Ovary (tissue), 9 donors: Measurements from ENCODE around the gene SIRT3. TPM values are rescaled to one million over a fixed set of nuclear protein-coding genes. Genes with fewer than 3 reads are reported as not detected.

Experiments used
- DNase-seq, 5 donors: peaks; one replicate each; pipeline ENCODE4 v3.0.0-alpha.2; 2019 to 2020
- H3K27ac ChIP-seq, 2 donors: fragments of 200-600 bp; one replicate each; pipeline versions ENCODE4 v1.5.1 to v1.8.0; 2019 to 2022
- H3K27me3 ChIP-seq: fragments of 200-600 bp; one replicate; pipeline ENCODE4 v1.8.0; 2022
- H3K36me3 ChIP-seq: fragments of 200-600 bp; sonication (generic); one replicate; pipeline ENCODE4 v1.5.1; 2019
- H3K4me1 ChIP-seq: one replicate; pipeline ENCODE4 v1.8.1; 2013; ENCODE audit warnings: mild to moderate bottlenecking, moderate library complexity; ENCODE audit not compliant: insufficient read depth
- H3K4me3 ChIP-seq: fragments of 200-600 bp; sonication (generic); one replicate; pipeline ENCODE4 v1.5.1; 2017
- H3K9me3 ChIP-seq, 2 donors: fragments of 200-600 bp in 1 of 2; sonication (generic) in 1 of 2; one replicate each; pipeline versions ENCODE4 v1.5.1 to v1.8.1; 2013 to 2019; ENCODE audit warnings: mild to moderate bottlenecking in 1 of 2, moderate library complexity in 1 of 2
- EP300 ChIP-seq: sonication (generic); formaldehyde crosslinking; IDR thresholded peaks from one replicate; pipeline ENCODE4 v1.6.1; 2017; ENCODE audit warnings: antibody characterized with exemption
- POLR2A ChIP-seq: fragments of 450-650 bp; IDR thresholded peaks from one replicate; pipeline ENCODE4 v1.6.1; 2017; ENCODE audit warnings: antibody characterized with exemption, mild to moderate bottlenecking, moderate library complexity
- WGBS, 3 donors: extraction: QIAGEN DNeasy Blood & Tissue Kit in 1 of 3; methylation state at CpG; one replicate each; pipeline versions ENCODE4 v1.1.5 to v1.1.7; 2013 to 2017; 5-methylcytosine and 5-hydroxymethylcytosine counted together
- intact Hi-C, 4 donors: fragments of 100-400 bp; cut with DNase I; formaldehyde crosslinking; loops; one replicate each; pipeline versions ENCODE4 v1.11.0 to v1.15.1; 2022 to 2023
- polyA plus RNA-seq, 2 donors: library from polyadenylated mRNA; stranded (reverse); fragments of 200-250 nt in 1 of 2; fragments of 350-450 nt in 1 of 2; fragmentation: Illumina TruSeq in 1 of 2; extraction: RNeasy Lipid Tissue Mini Kit (QIAGEN cat#74804) in 1 of 2; gene quantifications; one replicate each; pipeline ENCODE4 v1.2.3, GENCODE V29; 2013 to 2014
- total RNA-seq, 7 donors: library from RNA; depleted of rRNA in 2 of 7; stranded (reverse); fragments of >200 nt in 2 of 7; fragmentation: NEBNext Ultra II Directional in 3 of 7; extraction: Animal tissue kit (Norgen Biotek cat#: 25700) in 3 of 7; gene quantifications; one replicate each; pipeline versions ENCODE4 v1.1.0 to v1.2.4, GENCODE V29; 2016 to 2023
- TF ChIP-seq, protein P1 (sequence below), 3 donors: fragments of 450-650 bp in 2 of 3; fragments of 200-600 bp in 1 of 3; IDR thresholded peaks; one replicate each; pipeline versions ENCODE4 v1.5.1 to v1.8.0; 2016 to 2022; ENCODE audit warnings: antibody characterized with exemption in 3 of 3, mild to moderate bottlenecking in 1 of 3
- donor health status: DM: no; HTN: no; CAD: no; lungs with moderate emphysema.
- donor health status: DM: no; HTN: no; CAD: no.
- donor health status: Bipolar disorder and iron deficiency.
- donor health status: DM: yes; HTN: yes; CAD: no.
- donor health status: DM: no; HTN: no; CAD: no.
- donor health status: DM: yes; HTN: yes; CAD: no.

The SIRT3 gene
- total and polyA plus RNA-seq, 9 donors, result 11.1 to 24.4 (median 21.5) TPM

- H3K27me3 ChIP-seq, result no peaks in the 10 kb centered on the region
- H3K4me3 ChIP-seq, result no peak overlapping the region
- intact Hi-C loops, result no loop called here
- no peaks in the 10 kb centered on the region for H3K9me3 ChIP-seq
- no peaks in the 10 kb centered on the region for H3K4me1 ChIP-seq
- H3K36me3 ChIP-seq, result no peaks in the 10 kb centered on the region
- no peak overlapping the region for H3K27ac ChIP-seq
- WGBS, 3 donors, result 71 to 75% (median 73%) methylated on average over 15 of the region's 15 CpGs
- no peak for DNase-seq
- TF ChIP-seq EP300 (no peak), POLR2A (no peak)
- TF ChIP-seq, protein P1, sequence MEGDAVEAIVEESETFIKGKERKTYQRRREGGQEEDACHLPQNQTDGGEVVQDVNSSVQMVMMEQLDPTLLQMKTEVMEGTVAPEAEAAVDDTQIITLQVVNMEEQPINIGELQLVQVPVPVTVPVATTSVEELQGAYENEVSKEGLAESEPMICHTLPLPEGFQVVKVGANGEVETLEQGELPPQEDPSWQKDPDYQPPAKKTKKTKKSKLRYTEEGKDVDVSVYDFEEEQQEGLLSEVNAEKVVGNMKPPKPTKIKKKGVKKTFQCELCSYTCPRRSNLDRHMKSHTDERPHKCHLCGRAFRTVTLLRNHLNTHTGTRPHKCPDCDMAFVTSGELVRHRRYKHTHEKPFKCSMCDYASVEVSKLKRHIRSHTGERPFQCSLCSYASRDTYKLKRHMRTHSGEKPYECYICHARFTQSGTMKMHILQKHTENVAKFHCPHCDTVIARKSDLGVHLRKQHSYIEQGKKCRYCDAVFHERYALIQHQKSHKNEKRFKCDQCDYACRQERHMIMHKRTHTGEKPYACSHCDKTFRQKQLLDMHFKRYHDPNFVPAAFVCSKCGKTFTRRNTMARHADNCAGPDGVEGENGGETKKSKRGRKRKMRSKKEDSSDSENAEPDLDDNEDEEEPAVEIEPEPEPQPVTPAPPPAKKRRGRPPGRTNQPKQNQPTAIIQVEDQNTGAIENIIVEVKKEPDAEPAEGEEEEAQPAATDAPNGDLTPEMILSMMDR (IDR thresholded peaks at IDR 0.05), result no peak
Observed at GRCh38 chr11:257766-258493, 21.8 kb upstream of the SIRT3 start.

DNA sequence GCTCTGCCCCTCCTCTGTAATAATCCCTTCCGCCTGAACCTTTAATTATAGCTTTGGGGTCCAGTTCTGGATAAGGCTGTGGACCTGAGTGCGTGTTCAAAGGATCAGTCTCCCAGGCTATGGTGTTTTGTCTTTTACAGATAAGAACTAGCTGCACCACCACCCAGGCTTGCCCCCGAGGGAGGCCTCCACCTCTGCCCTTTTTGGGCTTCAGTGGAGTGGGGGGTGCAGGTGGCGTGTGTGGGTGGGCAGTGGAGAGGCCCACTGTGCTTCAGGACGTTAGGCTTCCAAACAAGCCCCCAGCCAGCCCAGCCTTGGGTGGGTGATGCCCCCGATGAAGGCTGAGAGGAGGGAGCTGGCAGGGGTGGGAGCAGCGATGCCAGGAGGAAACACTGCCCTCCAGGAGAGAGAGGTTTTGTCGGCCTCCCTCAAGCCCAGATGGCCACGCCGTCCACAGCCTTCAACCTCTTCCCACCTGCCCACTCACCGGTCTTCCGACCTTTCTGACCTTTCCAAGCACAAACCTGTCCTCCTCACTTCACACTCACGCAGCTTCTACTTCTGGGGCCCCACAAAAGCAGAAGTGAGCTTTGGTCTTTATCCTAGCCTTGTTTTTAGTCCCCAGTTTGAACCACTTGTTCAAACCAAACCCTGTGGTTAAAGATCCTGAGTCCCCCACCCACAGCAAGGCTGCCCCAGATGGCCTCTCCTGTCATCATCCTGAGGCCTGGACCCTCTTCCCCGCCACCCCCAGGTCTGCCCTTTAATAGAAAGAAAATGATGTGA, 21.0 kb upstream of the SIRT3 start:
- intact Hi-C loops, result no loop called here
- Histone ChIP-seq H3K9me3 (no peaks in the 10 kb centered on the region), H3K27me3 (no peaks in the 10 kb centered on the region), H3K4me3 (no peak overlapping the region), H3K27ac (no peak overlapping the region), H3K36me3 (no peaks in the 10 kb centered on the region), H3K4me1 (no peaks in the 10 kb centered on the region)
- TF ChIP-seq POLR2A (no peak), EP300 (no peak)
- TF ChIP-seq, protein P1 (IDR thresholded peaks at IDR 0.05), result no peak
- WGBS, 3 donors, result 70 to 80% (median 75%) methylated on average over 14 of the region's 14 CpGs
- DNase-seq, result no peak

DNA sequence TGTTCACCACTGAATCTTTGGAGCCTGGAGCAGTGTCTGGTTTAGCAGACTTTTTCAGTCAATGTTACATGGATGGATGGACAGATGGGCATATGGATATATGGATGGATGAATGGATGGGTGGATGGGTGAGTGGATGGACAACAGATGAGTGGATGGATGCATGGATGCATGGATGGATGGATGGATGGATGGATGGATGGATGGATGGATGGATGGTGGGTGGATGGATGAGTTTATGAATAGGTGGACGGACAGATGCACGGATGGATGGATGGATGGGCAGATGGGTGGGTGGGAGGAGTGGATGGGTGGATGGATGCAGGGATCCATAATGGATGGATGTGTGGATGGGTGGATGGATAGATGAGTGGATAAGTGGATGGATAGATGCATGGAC, 19.7 kb upstream of the SIRT3 start:
- Histone ChIP-seq H3K9me3 (no peaks in the 10 kb centered on the region), H3K4me1 (no peaks in the 10 kb centered on the region), H3K4me3 (no peak overlapping the region), H3K27me3 (no peaks in the 10 kb centered on the region), H3K36me3 (no peaks in the 10 kb centered on the region), H3K27ac (no peak overlapping the region)
- TF ChIP-seq POLR2A (no peak), EP300 (no peak)
- TF ChIP-seq, protein P1 (IDR thresholded peaks at IDR 0.05), result no peak
- DNase-seq, result no peak
- intact Hi-C loops, result no loop called here
- 85 to 96% (median 95%) methylated on average over 2 of the region's 2 CpGs for WGBS, 3 donors

- 55 to 66% (median 57%) methylated on average over 3 of the region's 3 CpGs for WGBS, 3 donors
- intact Hi-C loops, result no loop called here
- DNase-seq, result no peak
Observed at GRCh38 chr11:255176-255575, 19.0 kb upstream of the SIRT3 start.

More at GRCh38 chr11:255176-255575, 19.0 kb upstream of the SIRT3 start:
- H3K27ac ChIP-seq, result no peak overlapping the region
- no peaks in the 10 kb centered on the region for H3K27me3 ChIP-seq
- no peaks in the 10 kb centered on the region for H3K4me1 ChIP-seq
- H3K36me3 ChIP-seq, result no peaks in the 10 kb centered on the region
- H3K9me3 ChIP-seq, result no peaks in the 10 kb centered on the region
- no peak for TF ChIP-seq POLR2A
- TF ChIP-seq, protein P1 (IDR thresholded peaks at IDR 0.05), result no peak
- TF ChIP-seq EP300, result no peak
- H3K4me3 ChIP-seq, result no peak overlapping the region
